Liver (tissue), 9 donors: ENCODE results near the gene LEKR1. TPM values are rescaled to one million over a fixed set of nuclear protein-coding genes. Genes with fewer than 3 reads are reported as not detected.

Source experiments
- DNase-seq: peaks from one replicate; pipeline ENCODE4 v3.0.0-alpha.2; 2017; ENCODE audit warnings: low spot score
- H3K27ac ChIP-seq, 2 donors: one replicate each; pipeline ENCODE4 v1.7.0; 2013; ENCODE audit warnings: inconsistent platforms in 2 of 2, low read length in 2 of 2, control low read depth in 1 of 2, low read depth in 1 of 2, mild to moderate bottlenecking in 1 of 2
- H3K27me3 ChIP-seq, 4 donors: one replicate each; pipeline versions ENCODE4 v1.6.1 to v1.7.0; 2013; ENCODE audit warnings: low read length in 3 of 4, inconsistent platforms in 1 of 4, mild to moderate bottlenecking in 1 of 4, moderate library complexity in 1 of 4; ENCODE audit not compliant: control insufficient read depth in 4 of 4, insufficient read depth in 4 of 4
- H3K36me3 ChIP-seq, 4 donors: one replicate each; pipeline versions ENCODE4 v1.6.1 to v1.7.0; 2013; ENCODE audit warnings: low read length in 3 of 4, mild to moderate bottlenecking in 3 of 4, low read depth in 1 of 4, moderate library complexity in 1 of 4; ENCODE audit not compliant: control insufficient read depth in 4 of 4, insufficient read depth in 3 of 4
- H3K4me1 ChIP-seq, 4 donors: one replicate each; pipeline versions ENCODE4 v1.6.1 to v1.7.0; 2013; ENCODE audit warnings: low read length in 3 of 4, mild to moderate bottlenecking in 3 of 4, moderate library complexity in 1 of 4; ENCODE audit not compliant: control insufficient read depth in 4 of 4, insufficient read depth in 4 of 4
- H3K4me3 ChIP-seq, 3 donors: one replicate each; pipeline versions ENCODE4 v1.6.1 to v1.7.0; 2013; ENCODE audit warnings: low read length in 3 of 3, control low read depth in 1 of 3, low read depth in 1 of 3, mild to moderate bottlenecking in 1 of 3
- H3K9ac ChIP-seq, 2 donors: one replicate each; pipeline ENCODE4 v1.7.0; 2013; ENCODE audit warnings: low read length in 2 of 2, mild to moderate bottlenecking in 2 of 2, moderate library complexity in 2 of 2, control low read depth in 1 of 2, low read depth in 1 of 2
- H3K9me3 ChIP-seq, 4 donors: one replicate each; pipeline versions ENCODE4 v1.6.1 to v1.7.0; 2013; ENCODE audit warnings: low read length in 3 of 4; ENCODE audit not compliant: control insufficient read depth in 4 of 4
- ATF3 ChIP-seq: IDR thresholded peaks from 2 replicates; pipeline ENCODE4 v1.6.1; 2016; ENCODE audit warnings: antibody characterized with exemption
- EGR1 ChIP-seq, 2 donors: IDR thresholded peaks; 2 replicates each; pipeline ENCODE4 v1.6.1; 2016 to 2018; ENCODE audit warnings: antibody characterized with exemption in 2 of 2, low read depth in 2 of 2
- FOXA1 ChIP-seq: IDR thresholded peaks from 2 replicates; pipeline ENCODE4 v1.6.1; 2016; ENCODE audit warnings: antibody characterized with exemption
- FOXA2 ChIP-seq: IDR thresholded peaks from 2 replicates; pipeline ENCODE4 v1.6.1; 2016; ENCODE audit warnings: antibody characterized with exemption
- GABPA ChIP-seq, 2 donors: IDR thresholded peaks in 1 of 2; conservative IDR thresholded peaks in 1 of 2; 2 replicates each; pipeline ENCODE4 v1.6.1; 2016; ENCODE audit warnings: antibody characterized with exemption in 2 of 2, mild to moderate bottlenecking in 1 of 2, moderate library complexity in 1 of 2
- HNF4A ChIP-seq, 2 donors: conservative IDR thresholded peaks; 2 replicates each; pipeline ENCODE4 v1.6.1; 2016; ENCODE audit warnings: antibody characterized with exemption in 2 of 2, mild to moderate bottlenecking in 2 of 2
- HNF4G ChIP-seq: IDR thresholded peaks from 2 replicates; pipeline ENCODE4 v1.6.1; 2016; ENCODE audit warnings: antibody characterized with exemption
- JUND ChIP-seq, 2 donors: IDR thresholded peaks; 2 replicates each; pipeline ENCODE4 v1.6.1; 2016; ENCODE audit warnings: antibody characterized with exemption in 2 of 2
- MAX ChIP-seq: IDR thresholded peaks from 2 replicates; pipeline ENCODE4 v1.6.1; 2016; ENCODE audit warnings: antibody characterized with exemption
- NR2F2 ChIP-seq: IDR thresholded peaks from 2 replicates; pipeline ENCODE4 v1.6.1; 2016; ENCODE audit warnings: antibody characterized with exemption
- RAD21 ChIP-seq, 2 donors: IDR thresholded peaks; 2 replicates each; pipeline ENCODE4 v1.6.1; 2016; ENCODE audit warnings: antibody characterized with exemption in 2 of 2, mild to moderate bottlenecking in 2 of 2
- REST ChIP-seq: IDR thresholded peaks from 2 replicates; pipeline ENCODE4 v1.6.1; 2016; ENCODE audit warnings: antibody characterized with exemption, mild to moderate bottlenecking
- RXRA ChIP-seq, 2 donors: IDR thresholded peaks; 2 replicates each; pipeline ENCODE4 v1.6.1; 2017 to 2018; ENCODE audit warnings: antibody characterized with exemption in 2 of 2, mild to moderate bottlenecking in 1 of 2
- SP1 ChIP-seq: IDR thresholded peaks from 2 replicates; pipeline ENCODE4 v1.6.1; 2018; ENCODE audit warnings: antibody characterized with exemption, mild to moderate bottlenecking
- TAF1 ChIP-seq: conservative IDR thresholded peaks from 2 replicates; pipeline ENCODE4 v1.6.1; 2016; ENCODE audit warnings: antibody characterized with exemption, mild to moderate bottlenecking
- WGBS: extraction: QIAGEN DNeasy Blood & Tissue Kit; methylation state at CpG from one replicate; pipeline ENCODE4 v1.1.7; 2013; 5-methylcytosine and 5-hydroxymethylcytosine counted together
- polyA plus RNA-seq, 2 donors: library from polyadenylated mRNA; stranded (reverse) in 1 of 2; unstranded in 1 of 2; fragments of 200-250 nt in 1 of 2; fragments of >200 nt in 1 of 2; fragmentation: Nextera tagmentation in 1 of 2; extraction: Ambion mirVana in 1 of 2; gene quantifications; one replicate each; pipeline versions ENCODE4 v1.2.1 to v1.2.3, GENCODE V29; 2013 to 2015
- total RNA-seq, 2 donors: library from RNA; depleted of rRNA; stranded (reverse); fragments of >200 nt; gene quantifications; one replicate each; pipeline ENCODE4 v1.2.3, GENCODE V29; 2014
- donor health status: healthy.
- donor health status: healthy.
- donor health status: healthy.
- donor health status: healthy.
- donor health status: healthy.

Gene LEKR1
- total and polyA plus RNA-seq, 4 donors: 0.19 to 0.72 (median 0.44) TPM

- TF ChIP-seq REST: no peak
- no peak for TF ChIP-seq EGR1 (IDR thresholded peaks at IDR 0.05; ENCODE audit: low read depth in 2 of 2)
- no peak for TF ChIP-seq RXRA (IDR thresholded peaks at IDR 0.05)
- no peak for TF ChIP-seq HNF4G
Measured at GRCh38 chr3:157043771-157044170, 217.6 kb downstream of the LEKR1 start (continued).

- Histone ChIP-seq H3K27me3 (no peaks in the 10 kb centered on the region), H3K9ac (no peak overlapping the region), H3K36me3 (no peaks in the 10 kb centered on the region), H3K27ac (no peak overlapping the region), H3K4me1 (no peaks in the 10 kb centered on the region), H3K9me3 (no peaks in the 10 kb centered on the region), H3K4me3 (no peak overlapping the region)
- no peak for DNase-seq
- 70% methylated on average over 12 of the region's 12 CpGs for WGBS
- no peak for TF ChIP-seq SP1
- no peak for TF ChIP-seq RXRA (IDR thresholded peaks at IDR 0.05)
- no peak for TF ChIP-seq FOXA2
- TF ChIP-seq HNF4G: no peak
- TF ChIP-seq TAF1: no peak
- no peak for TF ChIP-seq HNF4A (conservative IDR thresholded peaks at IDR 0.05)
- TF ChIP-seq MAX: no peak
- TF ChIP-seq RAD21 (IDR thresholded peaks at IDR 0.05): no peak
- no peak for TF ChIP-seq REST
- no peak for TF ChIP-seq FOXA1
- TF ChIP-seq NR2F2: no peak
- TF ChIP-seq JUND (IDR thresholded peaks at IDR 0.05): no peak
- TF ChIP-seq ATF3: no peak
Measured at GRCh38 chr3:157045238-157045850, 219.2 kb downstream of the LEKR1 start.

GRCh38 chr3:157046520-157046919, 220.4 kb downstream of the LEKR1 start:
- no peak overlapping the region for H3K27ac ChIP-seq
- H3K4me1 ChIP-seq: no peaks in the 10 kb centered on the region
- TF ChIP-seq FOXA1: no peak
- TF ChIP-seq HNF4G: no peak
- TF ChIP-seq TAF1: no peak
- no peak for TF ChIP-seq FOXA2
- no peak for TF ChIP-seq SP1
- no peak for TF ChIP-seq GABPA (IDR thresholded peaks at IDR 0.05 in 1 of 2, conservative IDR thresholded peaks at IDR 0.05 in 1 of 2)
- no peak for DNase-seq
- H3K27me3 ChIP-seq: no peaks in the 10 kb centered on the region
- no peak overlapping the region for H3K9ac ChIP-seq
- no peaks in the 10 kb centered on the region for H3K36me3 ChIP-seq
- H3K4me3 ChIP-seq: no peak overlapping the region
- 94% methylated on average over 1 of the region's 1 CpG for WGBS
- no peaks in the 10 kb centered on the region for H3K9me3 ChIP-seq
